IPS-NIHi7 (cell line): Measurements from ENCODE around the gene ANKUB1.

Source experiments
- DNase-seq: peaks from one replicate; pipeline ENCODE4 v3.0.0; 2012; ENCODE audit warnings: mixed read lengths; ENCODE audit errors: extremely low spot score

The ANKUB1 gene

DNA sequence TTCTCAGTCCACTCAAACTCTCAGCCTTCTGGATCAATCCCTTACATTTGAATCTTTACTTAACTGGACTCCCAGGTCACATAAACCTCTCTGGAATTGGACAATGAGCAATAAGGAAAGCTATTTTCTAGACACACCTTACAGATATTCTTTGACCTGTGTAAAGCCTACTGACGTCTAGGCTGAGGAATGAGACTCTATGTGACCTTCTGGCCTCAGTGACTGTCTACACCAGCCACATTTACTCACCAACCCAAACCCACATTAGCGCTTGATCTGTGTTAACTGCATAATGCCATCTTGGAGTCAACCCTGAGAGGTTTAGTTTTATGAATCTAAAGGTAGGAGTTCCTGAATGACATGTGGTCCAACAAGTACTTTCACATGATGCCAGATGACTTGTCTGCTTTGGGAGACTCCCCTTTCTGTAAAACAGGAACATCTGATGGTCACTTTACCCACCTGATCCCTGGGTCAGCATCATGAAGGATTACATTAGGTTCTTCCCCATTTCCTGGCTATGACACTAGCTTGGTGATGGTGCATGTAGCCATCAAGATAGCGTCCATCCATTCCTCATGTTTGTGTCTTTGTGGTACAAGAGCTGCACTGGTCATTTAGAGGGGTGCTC, 28.7 kb downstream of the ANKUB1 start:
- no peak for DNase-seq

DNA sequence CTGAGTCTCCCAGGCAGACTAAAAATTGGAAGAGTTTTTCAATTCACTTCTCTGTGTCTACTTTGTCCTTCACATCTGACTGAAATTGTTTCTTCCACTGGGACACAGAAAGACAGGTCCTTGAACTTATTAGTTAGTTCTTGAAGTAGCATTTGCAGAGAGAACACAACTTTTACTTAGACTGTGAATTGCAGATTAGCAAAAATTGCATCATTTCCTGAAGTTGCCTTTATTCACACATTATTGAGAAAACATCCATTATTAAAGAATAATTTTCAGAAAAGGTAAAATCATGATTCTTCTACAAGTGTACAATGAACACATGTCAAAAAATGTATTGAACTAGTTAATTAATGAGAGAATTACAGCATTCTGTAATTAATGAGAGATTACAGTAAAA, 38.6 kb downstream of the ANKUB1 start:
- DNase-seq = no peak

DNA sequence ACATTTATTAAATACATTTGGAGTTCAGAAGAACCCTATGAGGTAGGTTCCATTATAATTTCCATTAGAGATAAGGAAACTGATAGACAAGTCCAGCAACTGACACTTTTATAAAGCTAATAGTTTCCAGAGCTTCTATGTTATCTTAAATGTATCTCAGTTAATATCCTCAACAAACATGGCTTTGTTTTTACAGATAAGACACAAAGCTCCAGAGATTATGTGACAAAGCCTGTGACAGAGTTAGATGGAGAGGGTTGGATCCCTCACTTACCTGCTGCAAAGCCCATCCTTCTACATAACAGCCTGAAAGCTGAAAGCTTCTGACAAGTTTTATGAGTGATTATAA, 39.6 kb downstream of the ANKUB1 start:
- no peak for DNase-seq

DNA sequence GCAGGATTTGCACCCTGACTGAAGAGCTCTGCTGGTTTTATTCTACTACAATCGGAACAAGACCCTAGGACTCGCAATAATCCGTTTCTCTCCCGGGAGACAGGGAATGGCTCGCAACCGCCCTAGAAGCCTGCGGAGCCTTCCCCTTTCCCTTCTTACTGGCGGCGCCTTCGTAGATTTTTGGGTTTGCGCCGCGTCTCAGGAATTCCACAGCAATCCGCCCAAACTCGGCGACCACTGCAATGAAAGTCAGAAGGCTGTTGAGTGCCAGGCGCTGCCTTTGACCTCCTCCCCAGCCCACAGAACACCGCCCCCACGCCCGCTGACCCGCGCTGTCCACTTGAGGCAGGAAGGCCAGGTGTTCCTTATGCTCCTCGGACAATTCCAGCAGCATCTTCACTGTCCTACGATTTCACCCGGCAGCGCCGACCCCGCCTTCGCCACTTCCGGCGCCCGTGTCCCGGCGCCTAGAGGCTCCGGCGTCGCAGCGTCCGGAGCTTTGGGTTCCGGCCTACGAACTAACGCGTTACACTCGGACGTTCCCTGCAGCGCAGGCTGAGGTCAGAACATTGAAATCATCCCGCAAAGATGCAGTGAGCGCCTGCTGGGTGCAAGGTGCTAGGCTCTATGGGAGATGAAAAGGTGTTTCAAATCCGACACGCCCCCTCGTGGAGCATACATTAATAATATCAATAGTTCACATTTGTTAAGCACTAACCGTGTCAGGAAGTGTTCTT, 40.1 kb downstream of the ANKUB1 start, which contains the start of gene COMMD2:
TSS of gene COMMD2 (minus strand) at position 439 of the 737 bp plus-strand sequence. CDS start at position 394, 45 bp downstream.
- DNase-seq = peak; percentile 91

DNA sequence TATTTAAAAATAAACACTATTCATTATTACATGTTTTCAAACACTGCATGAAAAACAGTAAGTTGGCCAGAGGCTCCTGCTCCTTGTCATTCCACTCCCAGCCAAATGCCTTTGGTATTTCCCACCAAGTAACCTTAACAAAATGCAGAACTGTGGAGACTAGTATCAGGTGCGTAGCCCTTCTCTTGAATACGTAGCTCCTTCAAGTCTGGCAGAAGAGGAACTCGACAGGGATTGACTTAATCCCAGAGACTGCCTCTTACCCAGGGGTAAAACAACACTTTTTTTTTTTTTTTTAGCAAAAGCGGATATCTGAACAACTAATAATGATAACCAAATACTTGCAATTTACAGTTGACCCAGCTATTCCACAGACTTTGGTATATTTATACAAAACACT, 40.8 kb downstream of the ANKUB1 start:
- no peak for DNase-seq

DNA sequence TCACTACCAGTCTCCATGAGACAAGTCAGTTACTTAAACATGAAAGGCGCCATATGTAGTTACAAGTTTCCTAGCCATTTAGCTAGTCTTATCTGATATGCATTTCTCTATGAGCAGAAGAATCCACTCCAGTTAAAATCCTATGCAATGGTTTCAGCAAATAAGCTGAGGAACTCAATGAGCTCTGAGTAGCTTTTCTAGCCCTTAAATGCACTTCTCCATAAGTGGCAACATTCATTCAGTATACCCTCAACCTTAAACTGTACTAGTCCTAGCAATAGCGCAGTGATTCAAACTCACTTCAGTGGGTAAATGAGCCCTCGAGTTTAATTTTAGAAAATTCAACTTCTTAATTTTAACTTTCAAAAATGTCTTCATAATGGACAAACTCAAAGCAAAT, 47.7 kb downstream of the ANKUB1 start:
- no peak for DNase-seq

DNA sequence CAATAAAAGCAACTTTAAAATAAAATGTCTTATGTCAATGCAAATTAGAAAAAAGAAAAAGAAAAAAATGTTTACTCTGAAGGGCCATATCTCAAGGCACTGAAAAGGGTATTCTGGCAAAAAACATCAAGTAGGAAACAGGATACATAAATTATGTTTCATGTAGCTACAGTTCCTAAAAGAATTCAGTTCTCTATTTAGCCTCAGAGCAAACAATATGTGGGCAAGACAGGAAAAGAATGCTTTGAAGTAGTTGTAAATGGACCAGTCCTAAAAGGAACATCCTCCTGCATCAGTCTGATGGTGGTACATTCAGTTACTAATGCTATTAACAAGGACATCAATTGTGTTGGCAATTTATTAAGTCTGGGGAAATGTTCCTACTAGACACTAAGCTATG, 48.2 kb downstream of the ANKUB1 start:
- DNase-seq = no peak

DNA sequence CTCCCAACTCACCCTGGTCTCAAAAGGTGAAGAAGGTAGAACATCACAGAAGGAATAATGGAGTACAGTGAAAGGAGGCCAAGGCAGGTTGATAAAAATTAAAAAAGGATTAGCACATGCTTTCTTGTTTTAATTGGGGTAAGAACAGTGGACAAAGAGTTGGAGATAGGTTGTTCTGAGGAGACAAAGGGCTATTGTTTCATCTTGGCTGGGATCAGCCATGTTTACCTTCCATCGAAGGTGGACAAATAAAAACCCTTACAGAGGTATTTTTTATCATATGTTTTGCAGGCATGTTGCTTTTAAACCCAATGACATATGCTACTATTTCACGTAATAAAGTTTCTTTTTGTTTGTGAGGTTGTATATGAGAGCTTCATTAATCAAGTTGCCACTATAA, 53.0 kb downstream of the ANKUB1 start:
- DNase-seq = no peak

DNA sequence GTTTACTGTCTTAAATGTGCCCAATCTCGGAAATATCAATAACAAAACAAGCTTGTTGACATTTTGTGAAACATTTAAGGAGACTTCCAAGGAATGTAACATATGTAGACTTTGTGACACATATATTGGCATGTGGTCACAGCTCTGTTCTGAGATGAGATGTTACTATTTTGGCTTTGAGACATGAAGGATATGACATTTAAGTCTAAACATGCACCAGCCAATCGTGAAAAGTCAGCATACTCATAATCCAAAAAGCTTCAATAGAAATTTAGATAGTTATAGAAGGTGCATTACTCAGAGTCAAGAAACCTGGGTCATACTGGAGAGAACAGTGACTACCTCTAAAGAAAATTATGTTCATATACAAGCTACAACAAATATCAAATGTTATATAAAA, 53.5 kb downstream of the ANKUB1 start:
- no peak for DNase-seq

DNA sequence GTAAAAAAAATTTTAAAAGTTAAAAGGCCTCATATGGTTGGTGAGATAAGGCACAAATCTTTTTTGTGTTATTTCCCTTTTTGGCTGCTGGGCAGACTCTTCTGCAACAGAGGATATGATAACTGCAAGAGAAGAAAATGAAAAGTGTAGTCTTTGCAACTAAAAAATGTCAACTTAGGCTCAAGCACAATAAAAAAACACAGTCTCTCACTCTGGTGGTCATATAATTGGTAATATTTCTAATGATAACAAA, 55.5 kb downstream of the ANKUB1 start:
- no peak for DNase-seq

DNA sequence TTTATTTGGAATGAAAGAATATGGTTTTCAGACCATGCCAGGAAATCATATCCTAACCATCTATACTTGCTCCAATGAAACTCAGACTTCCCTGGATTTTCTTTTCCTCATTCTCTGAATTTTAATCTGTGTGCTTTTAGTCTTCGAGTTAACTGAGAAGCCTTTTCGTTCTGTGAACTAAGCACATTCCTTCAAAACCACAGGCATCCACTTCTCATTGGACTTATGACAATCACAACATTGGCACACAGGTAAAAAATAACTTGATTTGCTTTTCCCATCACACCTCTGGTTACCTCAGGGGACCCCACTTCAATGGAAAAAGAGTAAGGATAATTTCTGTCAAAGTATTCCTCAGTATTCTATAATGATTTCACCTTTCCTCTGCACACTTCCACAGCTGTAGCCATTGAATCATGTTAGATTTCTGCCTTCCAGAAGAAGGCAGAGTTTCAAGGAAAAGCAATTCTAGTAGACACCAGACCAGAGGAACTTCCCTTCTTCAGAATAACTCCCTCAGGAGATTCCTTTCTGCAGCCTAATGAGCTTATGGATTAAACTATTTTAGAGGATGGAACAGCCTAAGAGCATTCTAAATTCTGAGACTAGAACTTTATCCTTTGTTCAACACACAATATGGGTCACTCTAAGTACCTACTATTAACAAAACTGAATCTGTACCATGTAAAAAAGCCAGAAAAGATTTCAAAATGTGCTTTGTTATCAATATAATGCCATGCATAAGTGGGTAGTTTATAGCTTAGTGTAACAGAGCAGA, 56.0 kb downstream of the ANKUB1 start:
- no peak for DNase-seq

DNA sequence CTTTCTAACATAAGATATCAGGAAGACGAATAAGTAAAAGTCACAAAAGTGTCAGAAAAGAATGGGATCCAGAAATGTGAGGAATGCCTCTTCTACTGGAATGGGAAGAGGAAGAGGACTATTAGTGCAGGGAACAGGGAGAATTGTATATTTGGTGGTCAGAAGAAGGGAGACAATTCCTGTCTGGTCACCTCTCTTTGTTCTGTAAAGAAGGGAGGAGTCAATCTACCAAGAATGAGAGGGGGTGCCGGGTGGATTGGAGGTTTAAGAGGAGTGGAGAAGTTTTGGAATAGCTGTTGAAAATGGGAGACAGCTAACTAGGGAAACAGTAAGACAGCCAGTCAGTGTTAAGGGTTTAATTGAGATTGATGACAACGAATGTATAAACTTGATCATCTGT, 60.1 kb downstream of the ANKUB1 start:
- no peak for DNase-seq

DNA sequence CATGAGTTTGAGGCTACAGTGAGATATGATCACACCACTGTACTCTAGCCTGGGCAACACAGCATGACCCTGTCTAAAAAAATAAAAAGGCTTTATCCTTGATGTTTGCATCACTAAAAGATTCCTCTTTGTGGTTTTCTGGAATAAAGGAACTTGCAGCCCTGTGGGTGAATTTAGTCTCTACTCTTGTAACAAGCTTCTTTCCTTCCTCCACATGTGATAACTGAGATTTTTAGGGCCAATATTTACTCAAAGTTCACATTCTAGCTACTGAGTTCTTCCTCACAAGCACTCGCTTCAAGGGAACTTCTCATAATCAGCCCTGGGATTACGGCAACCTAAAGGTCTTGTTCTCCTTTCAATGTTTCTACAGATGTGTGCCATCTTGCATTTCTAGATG, 64.7 kb downstream of the ANKUB1 start:
- no peak for DNase-seq

DNA sequence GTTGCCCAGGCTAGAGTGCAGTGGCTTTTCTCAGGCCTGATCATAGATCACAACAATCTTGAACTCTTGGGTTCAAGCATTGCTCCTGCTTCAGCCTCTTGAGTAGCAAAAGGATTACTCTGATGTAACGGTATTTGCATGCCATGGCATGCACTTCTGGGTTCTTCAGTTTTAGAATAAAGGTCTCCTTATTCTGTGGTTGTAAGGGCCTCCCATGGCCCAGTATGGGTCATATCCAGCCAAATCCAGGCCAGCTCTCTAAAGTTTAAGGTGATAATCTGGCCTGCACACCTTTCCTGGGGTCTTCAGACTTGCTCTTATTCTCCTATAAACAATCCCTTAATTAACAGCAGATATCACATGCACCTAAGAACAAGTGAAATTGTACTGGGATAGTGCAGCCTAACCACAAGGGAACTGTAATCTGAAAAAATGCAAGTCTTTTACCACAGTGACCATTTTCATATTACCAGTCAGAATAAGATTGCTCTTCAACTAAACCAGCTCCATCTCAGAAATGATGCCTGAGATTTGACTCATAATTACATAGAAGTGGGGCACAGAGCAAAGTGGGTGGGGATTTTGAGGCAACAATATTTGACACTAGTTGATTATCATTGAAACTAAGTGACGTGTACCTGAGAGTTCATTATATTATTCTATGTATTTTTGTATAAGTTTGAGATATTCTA, 65.5 kb downstream of the ANKUB1 start:
- DNase-seq = no peak

DNA sequence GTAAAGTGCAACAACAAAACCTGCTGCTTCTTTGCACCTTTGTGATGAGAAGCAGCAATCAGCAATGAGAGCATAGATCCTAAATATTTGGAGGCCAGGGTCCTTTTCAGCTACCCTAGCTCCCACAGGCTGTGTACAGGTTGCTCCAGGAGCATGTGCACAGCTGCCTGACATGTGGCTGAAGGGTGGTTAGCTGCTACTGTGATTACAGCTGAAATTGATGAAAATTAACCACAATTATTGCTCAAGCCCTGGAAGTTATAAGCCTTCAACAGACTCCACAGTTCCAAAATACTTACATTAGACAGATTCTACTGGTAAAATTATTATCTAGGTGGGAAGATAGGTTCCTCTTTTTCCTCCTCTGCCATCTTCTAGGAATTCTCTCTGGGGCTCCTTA, 68.6 kb downstream of the ANKUB1 start:
- DNase-seq = no peak

DNA sequence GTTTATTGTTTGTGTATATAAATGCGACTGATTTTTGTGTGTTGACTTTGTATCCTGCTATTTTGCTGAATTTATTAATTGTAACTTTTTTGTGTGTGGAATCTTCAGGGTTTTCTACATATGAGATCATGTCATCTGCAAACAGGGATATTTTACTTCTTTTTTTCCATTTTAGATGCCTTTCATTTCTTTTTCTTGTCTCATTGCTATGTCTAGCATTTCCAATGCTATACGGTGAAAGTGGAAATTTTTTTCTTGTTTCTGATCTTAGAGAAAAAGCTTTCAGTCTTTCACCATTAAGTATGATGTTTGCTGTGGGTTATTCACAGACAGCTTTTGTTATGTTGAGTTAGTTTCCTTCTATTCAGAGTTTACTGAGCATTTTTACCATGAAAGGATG, 71.4 kb downstream of the ANKUB1 start:
- no peak for DNase-seq

DNA sequence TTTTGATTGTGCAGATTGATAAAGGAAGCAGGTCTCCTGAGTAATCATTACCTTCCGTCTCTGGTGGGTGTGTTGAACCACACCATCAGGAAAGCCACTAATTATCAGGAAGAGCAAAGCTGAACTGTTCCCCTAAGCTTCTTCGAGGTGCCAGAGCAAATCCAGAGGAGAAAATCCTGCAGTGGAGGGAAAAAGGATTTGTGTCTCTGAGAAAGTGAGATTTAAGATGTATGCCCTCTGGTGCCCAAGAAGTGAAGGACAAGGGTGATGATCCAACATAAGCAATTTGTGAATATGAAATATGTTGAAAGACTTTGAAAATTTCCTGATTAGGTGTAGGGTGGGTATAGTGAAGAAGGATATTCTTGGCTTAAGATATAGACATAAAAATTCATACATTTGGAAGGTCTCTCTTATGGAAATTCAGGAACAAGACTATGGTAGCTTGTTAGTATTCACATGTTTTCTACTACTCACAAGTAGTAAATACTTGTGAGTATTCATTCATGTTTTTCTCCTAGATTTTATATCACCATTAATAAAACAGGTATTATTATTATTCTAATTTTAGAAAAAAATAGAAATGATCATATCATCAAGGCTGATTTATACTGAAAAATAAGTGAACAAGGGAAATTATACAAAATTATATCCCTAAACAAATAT, 74.8 kb downstream of the ANKUB1 start:
- peak; percentile 68 for DNase-seq

DNA sequence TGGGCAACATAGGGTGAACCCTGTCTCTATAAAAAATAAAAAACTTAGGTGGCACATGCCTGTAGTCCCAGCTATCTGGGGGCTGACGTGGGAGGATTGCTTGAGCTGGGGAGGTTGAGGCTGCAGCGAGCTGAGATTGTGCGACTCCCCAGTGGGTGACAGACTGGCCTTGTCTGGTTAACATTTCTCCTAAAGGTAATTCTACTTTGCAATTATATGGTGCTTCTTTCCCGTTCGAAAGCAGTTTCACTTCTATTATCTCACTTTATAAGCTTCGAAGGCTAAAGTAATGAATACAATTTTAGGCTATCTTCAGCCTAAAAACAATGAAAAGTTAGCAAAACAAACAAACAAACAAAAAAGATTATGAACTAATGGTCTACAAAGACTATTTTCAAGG, 75.4 kb downstream of the ANKUB1 start:
- no peak for DNase-seq

DNA sequence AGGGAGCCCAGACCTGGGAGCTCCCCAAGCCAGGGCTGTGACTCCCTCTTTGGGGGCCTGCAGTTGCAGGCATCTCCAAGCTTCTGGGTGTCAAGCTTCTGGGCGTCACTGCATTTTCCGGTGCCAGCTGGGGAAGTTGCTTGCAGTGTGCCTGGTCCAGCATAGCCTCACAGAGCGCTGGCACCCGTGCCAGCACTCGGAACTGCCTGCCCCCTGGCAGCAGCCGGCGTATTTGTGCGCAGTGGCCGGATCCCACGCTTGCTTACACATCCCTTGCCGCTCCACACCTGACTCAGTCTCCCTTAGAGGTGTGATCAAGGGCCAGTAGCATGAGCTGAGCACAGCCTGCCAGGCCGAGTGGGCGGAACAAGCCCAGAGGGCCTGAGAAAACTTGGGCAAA, 77.1 kb downstream of the ANKUB1 start:
- no peak for DNase-seq

DNA sequence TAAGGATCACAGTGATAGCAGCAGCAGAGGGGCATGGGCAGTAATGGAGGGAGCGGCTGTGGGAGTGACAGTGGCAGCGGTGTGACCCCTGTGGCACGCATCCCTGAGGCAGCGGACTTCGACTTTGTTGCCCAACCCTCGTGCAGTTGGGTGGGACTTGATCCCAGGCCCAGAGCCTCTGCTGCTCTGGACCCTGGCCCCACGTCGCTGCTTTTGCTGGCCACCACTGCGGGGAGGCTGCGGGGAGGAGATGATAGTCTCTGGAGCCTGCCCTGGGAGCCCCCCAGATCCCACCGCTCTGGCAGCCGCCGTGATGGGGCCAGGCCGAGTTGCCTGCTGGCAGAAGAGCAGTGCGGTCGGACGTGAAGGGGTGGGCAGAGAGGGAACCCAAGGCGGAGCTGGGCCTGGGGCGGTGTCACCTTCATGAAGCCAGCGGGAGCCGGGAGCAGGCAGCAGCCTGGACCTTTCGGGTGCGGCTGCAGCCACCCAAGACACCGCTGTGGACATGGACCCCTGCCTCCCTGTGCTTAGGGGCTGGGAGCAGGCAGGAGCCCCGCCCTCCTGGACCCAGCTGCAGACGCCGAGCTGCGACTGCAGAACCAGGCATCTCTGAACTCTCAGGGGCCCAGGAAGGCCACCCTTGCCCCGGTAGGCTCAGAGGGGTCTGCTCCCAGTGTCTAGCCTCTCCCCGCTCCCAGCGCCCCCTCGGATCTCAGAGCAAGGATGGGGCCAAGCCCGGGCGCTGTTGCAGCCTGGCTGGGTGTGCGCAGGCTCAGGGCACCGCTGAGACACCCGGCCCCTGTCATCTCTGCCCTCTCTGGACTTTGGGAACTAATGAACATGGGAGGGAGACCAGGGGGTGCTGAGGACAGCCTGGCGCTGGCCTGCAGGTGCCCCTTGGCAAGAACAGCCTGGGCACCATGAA, 78.4 kb downstream of the ANKUB1 start:
- no peak for DNase-seq
